ENCODE data around the gene CELSR3. TPM values are rescaled to one million over a fixed set of nuclear protein-coding genes. Genes with fewer than 3 reads are reported as not detected.
A peak's percentile ranks its signal among the peaks of the same experiment; 100 is the strongest.

CELSR3 gene
- total RNA-seq, 1 donor, result 1.4 TPM

DNA sequence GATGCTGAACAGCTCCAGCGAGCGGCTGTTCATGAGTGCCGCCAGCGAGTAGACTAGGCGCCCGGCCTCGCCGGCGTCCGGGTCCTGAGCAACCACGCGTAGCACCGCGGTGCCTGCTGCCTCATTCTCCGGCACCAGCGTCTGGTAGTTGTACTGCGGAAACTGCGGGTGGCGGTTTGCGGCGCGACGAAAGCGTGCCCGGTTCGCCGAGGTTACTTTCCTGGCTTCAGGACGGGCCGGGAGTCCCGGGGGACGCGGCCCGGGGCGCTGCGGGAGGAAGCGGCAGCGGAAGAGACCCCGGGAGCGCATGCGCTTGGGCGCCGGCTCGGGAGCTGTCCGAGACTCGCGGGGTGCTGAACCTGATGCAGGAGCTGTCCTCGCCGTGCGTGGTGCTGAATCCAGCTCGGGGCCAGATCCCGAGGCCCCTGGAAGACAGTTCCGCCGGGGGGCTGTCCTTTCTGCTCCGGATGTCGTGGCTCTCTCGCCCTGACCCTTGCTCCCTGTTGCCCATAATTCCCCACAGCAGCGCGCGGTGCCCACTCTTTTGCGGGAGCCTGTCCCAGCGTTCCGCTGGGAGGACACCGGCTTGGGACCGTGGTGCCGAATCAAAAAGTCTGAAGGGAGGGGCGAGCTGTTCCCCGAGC lies 1.1 kb downstream of the CELSR3 start:
- H3K36me3 ChIP-seq (ENCODE audit: insufficient read depth, low read length), result no peaks in the 10 kb centered on the region
- peak; percentile 98 for DNase-seq (ENCODE audit: insufficient read length, low spot score, missing footprints)
- H3K4me2 ChIP-seq (ENCODE audit: insufficient read depth, low read length), result peak overlapping the region; percentile 87
- no peak for TF ChIP-seq CTCF (IDR thresholded peaks at IDR 0.05; ENCODE audit: extremely low read depth, low read depth, low read length)
- peaks cover 18% of the 10 kb centered on the region for H3K4me1 ChIP-seq (ENCODE audit: insufficient read depth, low read length)
- no peak overlapping the region for H3K27ac ChIP-seq (ENCODE audit: low read depth, low read length)
- peak overlapping the region; percentile 69 for H3K4me3 ChIP-seq (ENCODE audit: insufficient read depth, low read length)
- no peak overlapping the region for H2AFZ ChIP-seq (ENCODE audit: low read length)
- no peaks in the 10 kb centered on the region for H3K27me3 ChIP-seq (ENCODE audit: insufficient read depth, low read length)
- H3K9me3 ChIP-seq (ENCODE audit: low read depth, low read length), result no peaks in the 10 kb centered on the region
- H3K79me2 ChIP-seq (ENCODE audit: insufficient read depth, low read length), result no peaks in the 10 kb centered on the region
- H4K20me1 ChIP-seq (ENCODE audit: insufficient read depth, low read length), result peaks cover 6% of the 10 kb centered on the region

DNA sequence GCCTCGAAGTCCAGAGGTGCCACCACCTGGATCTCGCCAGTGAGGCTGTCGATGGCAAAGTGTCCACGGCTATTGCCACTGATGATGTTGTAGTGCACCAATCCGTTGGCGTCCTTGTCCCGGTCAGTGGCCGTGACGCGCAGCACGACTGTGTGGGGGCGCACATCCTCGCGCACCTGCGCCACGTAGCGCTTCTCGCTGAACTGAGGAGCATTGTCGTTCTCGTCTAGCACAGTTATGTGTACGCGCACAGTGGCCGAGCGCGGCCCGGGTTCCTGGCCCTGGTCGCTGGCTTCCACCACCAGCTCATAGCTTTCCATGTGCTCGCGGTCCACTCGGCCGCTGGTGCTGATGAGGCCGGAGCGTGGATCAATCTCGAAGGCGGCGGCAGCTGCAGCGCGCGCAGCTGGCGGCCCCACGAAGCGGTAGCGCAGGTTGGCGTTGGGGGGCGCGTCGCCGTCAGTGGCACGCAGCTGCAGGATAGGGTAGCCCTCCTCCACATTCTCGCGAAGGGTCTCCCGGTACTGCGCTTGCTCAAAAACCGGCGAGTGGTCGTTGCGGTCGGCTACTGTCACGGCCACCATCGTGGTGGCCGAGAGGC lies 1.8 kb downstream of the CELSR3 start:
- Histone ChIP-seq H2AFZ (ENCODE audit: low read length) (no peak overlapping the region), H3K79me2 (ENCODE audit: insufficient read depth, low read length) (no peaks in the 10 kb centered on the region), H3K36me3 (ENCODE audit: insufficient read depth, low read length) (no peaks in the 10 kb centered on the region), H3K4me3 (ENCODE audit: insufficient read depth, low read length) (peak overlapping the region; percentile 69), H3K27ac (ENCODE audit: low read depth, low read length) (no peak overlapping the region), H3K4me1 (ENCODE audit: insufficient read depth, low read length) (peaks cover 21% of the 10 kb centered on the region), H3K27me3 (ENCODE audit: insufficient read depth, low read length) (no peaks in the 10 kb centered on the region), H3K4me2 (ENCODE audit: insufficient read depth, low read length) (peak overlapping the region; percentile 87), H3K9me3 (ENCODE audit: low read depth, low read length) (no peaks in the 10 kb centered on the region), H4K20me1 (ENCODE audit: insufficient read depth, low read length) (peaks cover 6% of the 10 kb centered on the region)
- no peak for TF ChIP-seq CTCF (IDR thresholded peaks at IDR 0.05; ENCODE audit: extremely low read depth, low read depth, low read length)
- no peak for DNase-seq (ENCODE audit: insufficient read length, low spot score, missing footprints)

DNA sequence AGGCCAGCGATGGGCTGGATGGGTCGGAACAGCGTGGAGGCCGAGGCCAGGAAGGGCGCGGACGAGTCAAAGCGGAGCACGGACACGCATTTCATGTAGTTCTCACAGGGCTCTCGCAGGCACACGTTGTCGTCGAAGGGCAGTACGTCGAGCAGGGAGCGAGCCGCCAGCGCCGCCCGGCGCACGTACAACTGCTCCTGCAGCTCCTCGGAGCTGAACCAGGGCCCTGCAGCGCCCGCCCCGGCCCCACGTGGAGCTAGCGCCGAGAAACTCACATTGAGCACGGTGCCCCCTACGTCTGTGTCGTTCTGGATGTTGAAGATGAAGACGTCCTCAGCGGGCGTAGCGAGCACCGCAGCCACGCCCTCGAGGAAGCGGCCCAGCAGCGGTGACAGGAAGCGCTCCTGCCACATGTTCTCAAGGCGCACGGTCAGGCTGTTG lies 5.8 kb downstream of the CELSR3 start:
- H4K20me1 ChIP-seq (ENCODE audit: insufficient read depth, low read length), result peaks cover 1% of the 10 kb centered on the region
- DNase-seq (ENCODE audit: insufficient read length, low spot score, missing footprints), result no peak
- H3K79me2 ChIP-seq (ENCODE audit: insufficient read depth, low read length), result no peaks in the 10 kb centered on the region
- TF ChIP-seq CTCF (IDR thresholded peaks at IDR 0.05; ENCODE audit: extremely low read depth, low read depth, low read length), result no peak
- no peaks in the 10 kb centered on the region for H3K36me3 ChIP-seq (ENCODE audit: insufficient read depth, low read length)
- no peak overlapping the region for H3K27ac ChIP-seq (ENCODE audit: low read depth, low read length)
- peak overlapping the region; percentile 70 for H3K4me3 ChIP-seq (ENCODE audit: insufficient read depth, low read length)
- peak overlapping the region; percentile 77 for H3K4me2 ChIP-seq (ENCODE audit: insufficient read depth, low read length)
- H3K27me3 ChIP-seq (ENCODE audit: insufficient read depth, low read length), result no peaks in the 10 kb centered on the region
- H3K9me3 ChIP-seq (ENCODE audit: low read depth, low read length), result no peaks in the 10 kb centered on the region
- peak overlapping the region; percentile 41 for H2AFZ ChIP-seq (ENCODE audit: low read length)
- H3K4me1 ChIP-seq (ENCODE audit: insufficient read depth, low read length), result peaks cover 3% of the 10 kb centered on the region

GRCh38 chr3:48656061-48656840 lies 6.4 kb downstream of the CELSR3 start:
- Histone ChIP-seq H3K4me1 (ENCODE audit: insufficient read depth, low read length) (peaks cover 3% of the 10 kb centered on the region), H3K9me3 (ENCODE audit: low read depth, low read length) (no peaks in the 10 kb centered on the region), H3K4me2 (ENCODE audit: insufficient read depth, low read length) (peak overlapping the region; percentile 77), H4K20me1 (ENCODE audit: insufficient read depth, low read length) (no peaks in the 10 kb centered on the region), H3K36me3 (ENCODE audit: insufficient read depth, low read length) (no peaks in the 10 kb centered on the region), H3K27ac (ENCODE audit: low read depth, low read length) (no peak overlapping the region), H2AFZ (ENCODE audit: low read length) (peak overlapping the region; percentile 41), H3K27me3 (ENCODE audit: insufficient read depth, low read length) (no peaks in the 10 kb centered on the region), H3K4me3 (ENCODE audit: insufficient read depth, low read length) (peak overlapping the region; percentile 70), H3K79me2 (ENCODE audit: insufficient read depth, low read length) (no peaks in the 10 kb centered on the region)
- peak; percentile 99 for DNase-seq (ENCODE audit: insufficient read length, low spot score, missing footprints)
- TF ChIP-seq CTCF (IDR thresholded peaks at IDR 0.05; ENCODE audit: extremely low read depth, low read depth, low read length), result peak; percentile 50
